Measurements from ENCODE around the gene SH2D7.

SH2D7 gene

DNA sequence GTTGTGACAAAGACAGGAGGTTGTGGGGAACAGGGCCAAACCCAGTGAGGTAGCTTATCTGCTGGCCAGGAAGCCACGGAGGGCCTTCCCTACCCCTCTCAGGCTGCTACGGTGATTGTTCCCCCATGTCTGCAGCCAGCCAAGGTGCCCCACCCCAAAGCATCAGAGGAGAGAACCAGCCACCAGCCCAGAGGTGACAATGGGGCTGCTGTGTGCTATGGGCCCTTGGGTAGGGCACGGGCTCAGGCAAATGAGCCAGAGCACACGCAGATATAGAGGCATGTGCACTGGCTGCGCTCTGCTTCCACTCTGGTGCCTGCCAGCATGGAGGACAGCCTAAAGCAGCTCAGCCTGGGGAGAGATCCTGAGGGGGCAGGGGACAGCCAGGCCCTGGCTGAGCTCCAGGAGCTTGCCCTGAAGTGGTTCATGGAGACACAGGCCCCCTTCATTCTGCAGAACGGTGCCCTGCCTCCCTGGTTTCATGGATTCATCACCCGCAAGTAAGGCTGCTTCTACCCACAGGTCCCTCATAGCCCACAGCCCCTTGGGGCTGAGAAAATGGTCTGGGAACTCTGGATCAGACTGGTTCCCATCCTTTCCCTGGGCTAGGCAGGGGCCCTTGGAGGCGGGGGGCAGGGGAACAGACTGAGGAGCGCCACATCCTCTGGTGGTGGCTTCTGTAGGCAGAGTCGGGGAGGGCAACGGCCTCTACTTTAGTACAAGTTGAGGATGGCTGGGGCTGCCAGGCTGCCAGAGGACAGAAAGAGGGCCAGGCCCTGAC lies at the start of gene SH2D7:
Gene SH2D7 (plus strand): TSS at position 301 of the 781 bp plus-strand sequence. CDS start 24 bp downstream, at position 325.
- DNase-seq (ENCODE audit: low read depth): no peak

DNA sequence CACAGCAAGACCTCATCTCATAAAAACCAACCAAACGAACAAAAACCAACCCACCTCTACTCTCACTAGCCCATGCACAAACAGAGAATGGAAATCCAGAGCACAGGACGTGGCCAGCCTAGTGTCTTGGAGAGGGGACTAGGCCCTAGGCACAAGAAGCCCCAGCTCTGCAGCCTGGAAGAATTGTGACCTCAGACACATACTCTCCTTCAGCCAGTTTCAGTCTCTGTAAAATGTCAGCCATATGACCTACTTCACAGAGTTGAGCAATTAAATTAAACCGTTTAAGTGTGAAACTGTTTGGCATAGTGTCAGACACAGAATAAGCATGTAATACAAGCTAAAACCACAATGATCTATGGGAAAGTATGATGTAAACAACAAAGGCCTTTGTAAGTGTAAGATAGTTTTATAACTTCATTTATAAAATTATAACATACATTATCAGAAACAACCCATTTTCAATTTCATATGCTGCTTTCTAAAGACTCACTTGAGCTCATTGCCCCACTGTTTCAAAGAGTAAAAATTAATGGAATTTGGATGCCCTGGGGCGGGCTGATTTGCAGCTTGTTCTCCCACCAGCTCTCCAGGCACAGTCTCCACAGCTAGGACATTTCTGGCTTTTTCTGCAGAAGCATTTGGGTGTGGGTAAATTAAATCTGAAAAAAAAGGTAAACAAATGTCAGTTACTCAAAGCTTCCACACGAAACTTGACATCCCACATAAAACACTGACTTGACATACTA lies 47.8 kb upstream of the SH2D7 start:
- no peak for DNase-seq (ENCODE audit: low read depth)

DNA sequence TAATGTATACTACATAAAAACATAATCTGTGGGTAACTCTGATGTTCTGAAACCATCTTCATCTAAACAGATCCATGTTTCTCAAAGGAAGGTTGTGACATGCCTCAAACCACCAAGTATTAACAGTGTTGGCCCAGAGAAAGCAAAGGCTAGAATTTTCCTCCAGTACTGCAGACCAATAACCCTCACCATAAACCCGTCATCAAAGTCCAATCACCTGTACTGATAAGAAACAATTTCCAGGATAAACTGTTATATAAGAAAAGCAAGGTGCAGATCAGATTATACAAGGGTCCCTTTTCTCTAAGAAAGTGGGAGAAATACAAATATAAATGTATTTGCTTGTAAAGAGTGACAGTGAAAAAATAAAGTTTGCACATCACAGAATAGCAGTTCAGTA lies 47.2 kb upstream of the SH2D7 start:
- DNase-seq (ENCODE audit: low read depth): no peak

DNA sequence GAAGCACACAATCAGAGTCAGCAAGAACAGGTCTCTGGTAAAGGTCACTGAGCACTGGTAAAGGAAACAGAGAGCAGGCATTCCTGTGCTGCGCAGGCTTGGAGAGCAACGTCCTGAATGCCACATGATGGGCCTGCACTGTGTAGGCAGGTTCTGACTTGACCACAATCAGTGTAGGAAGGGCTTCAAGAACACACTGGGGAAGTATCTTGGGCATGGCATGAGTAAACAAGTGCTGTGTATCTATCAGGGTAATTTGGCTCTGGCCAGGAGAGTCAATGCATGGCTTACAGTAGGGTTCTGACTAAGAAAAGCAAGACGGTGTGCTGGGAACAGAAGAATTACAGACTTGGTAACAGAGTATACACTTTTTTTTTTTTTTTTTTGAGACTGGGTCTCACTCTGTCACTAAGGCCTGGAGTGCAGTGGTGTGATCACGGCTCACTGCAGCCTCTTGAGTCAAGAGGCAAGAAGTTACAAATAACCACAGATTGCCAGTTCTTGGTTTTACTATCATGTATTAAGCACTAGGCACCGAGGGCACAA lies 45.5 kb upstream of the SH2D7 start:
- no peak for DNase-seq (ENCODE audit: low read depth)

DNA sequence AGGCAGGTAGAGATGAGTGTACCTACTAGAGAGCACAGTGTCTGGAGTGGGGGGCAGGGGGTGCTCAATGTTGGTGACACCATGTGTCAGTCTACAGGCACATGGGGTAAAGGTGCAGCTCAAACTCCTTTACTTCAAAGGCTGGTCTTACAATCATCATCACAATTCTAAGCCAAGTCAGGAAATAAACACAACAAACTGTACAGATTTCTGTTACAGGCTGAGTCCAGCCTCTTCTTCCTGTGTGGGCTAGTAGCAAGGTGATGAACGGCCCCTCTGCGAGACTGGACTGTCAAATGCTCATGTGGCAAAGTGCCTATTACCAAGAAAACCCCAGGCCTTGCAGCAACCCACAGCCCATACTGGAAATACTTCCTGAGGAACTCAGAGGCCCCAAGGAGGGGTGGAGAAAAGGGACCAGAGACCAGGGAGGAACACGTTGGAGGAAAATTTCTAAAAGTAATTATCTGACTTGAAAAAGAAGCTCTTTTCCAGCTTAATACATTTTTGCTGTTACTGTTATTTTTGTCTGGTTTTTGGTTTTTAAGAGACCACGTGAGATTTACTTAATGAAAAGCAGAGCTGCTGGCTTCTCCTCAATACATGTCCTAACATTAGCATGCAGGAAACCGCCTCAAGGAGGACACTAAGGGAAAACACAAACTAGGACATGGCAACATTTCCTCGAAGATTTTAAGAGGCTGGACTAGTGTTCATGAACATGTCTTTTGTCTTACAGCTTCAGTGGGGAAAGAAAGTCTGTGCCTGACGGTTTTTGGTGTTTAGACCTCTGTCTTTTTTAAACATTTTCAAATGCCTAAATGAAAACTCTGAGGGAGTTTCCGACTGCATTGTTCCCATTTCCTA lies 44.4 kb upstream of the SH2D7 start:
- DNase-seq (ENCODE audit: low read depth): peak; percentile 53

DNA sequence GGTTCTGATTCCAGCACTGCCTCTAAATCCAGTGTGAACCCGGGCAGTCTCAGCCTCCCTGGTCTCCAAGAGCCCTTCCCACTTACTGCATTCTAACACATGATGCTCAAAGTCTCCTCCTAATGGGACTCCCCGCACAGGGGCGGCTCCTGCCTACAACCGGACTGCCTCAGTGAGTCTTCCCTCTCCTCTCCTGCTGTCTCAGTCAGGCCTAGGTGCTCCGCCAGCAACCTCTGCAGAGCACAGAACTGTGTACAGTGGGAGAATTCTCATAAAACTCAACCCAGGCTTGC lies 43.8 kb upstream of the SH2D7 start:
- DNase-seq (ENCODE audit: low read depth): no peak

DNA sequence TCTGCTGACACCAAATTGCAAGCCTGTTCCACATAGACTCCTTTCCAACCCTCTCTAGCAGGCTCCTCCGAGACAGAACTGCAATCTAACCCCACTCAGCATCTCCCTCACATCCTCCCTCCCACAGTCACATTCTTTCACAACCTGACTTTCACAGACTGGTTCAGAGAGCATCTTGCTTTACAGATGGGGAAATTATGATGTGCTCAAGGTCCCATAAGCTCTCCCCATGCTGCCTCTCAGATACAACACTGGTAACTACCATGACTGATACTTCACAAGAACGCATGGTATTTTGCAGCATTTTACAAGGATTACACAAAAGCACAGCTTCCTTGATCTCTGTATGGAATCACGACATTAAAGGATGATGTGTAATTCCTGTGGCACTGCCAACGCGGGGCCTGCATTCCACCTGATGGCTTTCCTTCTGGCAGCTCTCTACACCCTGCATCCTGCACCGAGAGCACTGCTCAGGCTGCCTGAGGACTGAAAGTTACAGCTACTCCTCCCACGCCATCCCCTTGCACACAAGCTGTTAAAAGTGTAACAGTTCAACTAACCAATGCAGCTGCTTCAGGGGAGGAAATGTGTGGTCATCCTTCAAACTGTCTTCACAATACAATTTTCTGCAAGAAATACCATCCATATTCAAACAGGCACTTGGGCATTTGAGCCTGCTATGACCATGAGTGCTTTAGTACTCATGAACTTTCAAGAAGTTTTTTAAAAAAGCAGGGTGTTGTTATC lies 42.5 kb upstream of the SH2D7 start:
- DNase-seq (ENCODE audit: low read depth): peak; percentile 97

DNA sequence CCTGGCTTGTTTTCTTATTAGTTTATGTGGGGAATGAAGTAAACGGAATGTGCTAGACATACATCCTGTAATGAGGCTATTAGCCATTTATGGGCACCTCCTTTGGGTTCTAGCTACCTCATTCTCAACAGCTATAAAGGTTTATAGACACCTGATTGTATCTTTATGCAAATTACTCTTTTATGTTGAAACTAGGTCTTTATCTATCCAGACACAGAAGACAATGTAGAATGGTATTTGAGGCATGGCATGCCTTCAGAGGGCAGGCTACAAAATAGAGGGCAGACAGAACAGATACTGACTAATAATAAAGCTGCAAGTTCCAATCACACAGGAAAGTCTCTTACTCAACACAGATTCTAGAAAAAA lies 41.9 kb upstream of the SH2D7 start:
- DNase-seq (ENCODE audit: low read depth): no peak

DNA sequence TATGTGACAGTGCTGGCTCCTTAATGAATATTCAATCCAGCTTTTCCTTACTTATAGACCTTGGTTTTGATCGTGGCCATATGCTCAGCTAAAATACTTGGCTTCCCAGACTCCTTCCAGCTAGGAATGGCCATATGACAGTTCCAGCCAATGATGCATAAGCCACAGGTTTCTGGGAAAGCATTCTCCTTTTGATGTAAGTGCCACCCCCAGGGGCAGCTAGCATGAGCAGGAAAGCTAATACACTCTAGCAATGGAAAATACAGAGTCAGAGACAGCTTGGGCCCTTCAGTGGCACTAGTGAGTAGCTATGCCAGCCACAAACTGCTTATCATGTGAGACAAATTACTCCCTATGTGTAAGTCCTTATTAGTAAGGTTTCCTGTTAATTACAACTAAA lies 41.5 kb upstream of the SH2D7 start:
- DNase-seq (ENCODE audit: low read depth): no peak

DNA sequence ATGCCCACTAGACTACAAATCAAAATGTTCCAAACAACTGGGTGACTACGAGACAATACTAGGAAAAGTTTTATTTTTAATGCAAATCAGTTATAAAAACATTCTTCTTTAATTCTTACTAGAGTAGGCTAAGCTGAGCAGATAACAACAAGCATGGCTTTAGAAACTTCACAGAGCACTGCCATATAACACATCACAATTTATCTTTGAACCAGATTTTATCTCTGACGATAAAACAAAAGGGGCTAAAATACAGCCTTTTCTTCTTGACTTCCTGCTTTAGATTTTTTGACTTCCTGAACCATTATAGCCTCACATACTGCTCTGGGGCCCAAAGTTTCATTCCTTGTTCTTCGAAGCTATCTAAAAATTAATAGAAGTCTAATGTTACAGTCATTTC lies 40.8 kb upstream of the SH2D7 start:
- DNase-seq (ENCODE audit: low read depth): no peak

DNA sequence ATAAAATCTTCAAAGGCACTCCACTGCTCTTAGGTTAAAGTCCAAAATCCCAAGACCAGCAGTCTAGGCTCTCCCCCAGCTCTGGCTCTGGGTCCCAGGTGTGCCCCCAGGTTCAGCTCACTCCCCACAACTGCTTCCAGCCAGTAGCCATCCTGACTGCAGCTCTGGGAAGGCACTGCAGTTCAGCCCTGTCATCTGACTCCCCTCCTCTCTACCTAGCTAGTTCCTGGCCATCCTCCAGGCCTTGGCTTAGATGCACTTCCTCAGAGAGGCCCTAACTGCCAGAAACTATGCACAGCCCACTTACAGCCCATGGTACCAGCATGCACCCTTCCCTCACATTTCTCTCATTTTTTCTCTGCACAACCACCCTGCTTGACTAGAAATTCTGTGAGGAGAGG lies 40.4 kb upstream of the SH2D7 start:
- DNase-seq (ENCODE audit: low read depth): no peak

DNA sequence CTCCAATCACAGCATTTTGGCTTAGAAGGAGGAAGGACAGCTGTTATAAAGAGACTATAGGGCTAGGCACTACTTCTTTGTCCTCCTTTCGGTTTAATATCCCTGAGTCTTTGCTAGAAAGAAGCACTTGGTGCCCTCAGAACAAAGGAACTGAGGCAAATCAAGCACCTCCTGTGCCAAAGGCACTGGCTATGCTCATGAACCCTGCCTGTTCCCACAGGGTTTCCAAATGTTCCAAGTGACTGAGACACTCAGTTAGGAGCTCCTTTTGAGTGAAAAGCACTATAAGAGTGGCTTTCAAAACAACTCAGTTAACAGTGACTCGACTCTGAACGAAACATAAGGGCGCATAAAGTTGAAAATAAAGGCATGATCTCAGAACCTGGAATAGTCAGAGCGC lies 39.8 kb upstream of the SH2D7 start:
- no peak for DNase-seq (ENCODE audit: low read depth)

DNA sequence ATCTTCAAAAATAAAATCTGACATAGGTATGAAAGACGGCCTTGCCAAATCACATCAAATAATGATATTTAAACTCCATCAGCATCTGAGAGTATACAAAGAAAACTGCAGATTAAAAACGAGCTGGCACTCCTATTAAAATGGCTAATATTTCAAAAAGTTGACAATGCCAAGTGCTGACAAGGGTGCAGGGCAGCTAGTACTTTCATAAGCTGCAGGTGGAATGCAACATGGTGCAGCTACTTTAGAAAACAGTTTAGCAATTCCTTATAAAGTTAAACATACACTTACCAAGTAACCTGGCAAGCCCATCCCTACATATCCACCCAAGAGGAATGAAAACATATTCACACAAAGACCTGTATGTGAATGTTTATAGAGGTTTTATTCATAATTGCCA lies 37.8 kb upstream of the SH2D7 start:
- no peak for DNase-seq (ENCODE audit: low read depth)

DNA sequence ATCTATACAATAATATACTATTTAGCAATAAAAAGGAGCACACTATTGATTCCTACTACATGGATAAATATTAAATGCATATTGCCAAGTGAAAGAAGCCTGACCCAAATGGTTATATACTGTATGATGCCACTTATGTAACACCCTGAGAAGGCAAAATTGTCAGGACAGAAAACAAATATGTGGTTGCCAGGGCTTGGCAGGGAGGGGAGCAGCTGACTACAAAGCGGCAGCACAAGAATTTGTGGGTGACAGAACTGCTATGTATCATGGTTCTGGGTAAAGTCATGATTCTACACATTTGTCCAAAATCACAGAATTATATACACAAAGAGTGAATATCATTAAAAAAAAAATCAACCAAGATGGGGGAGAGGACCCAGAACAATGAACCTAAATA lies 37.4 kb upstream of the SH2D7 start:
- DNase-seq (ENCODE audit: low read depth): no peak

DNA sequence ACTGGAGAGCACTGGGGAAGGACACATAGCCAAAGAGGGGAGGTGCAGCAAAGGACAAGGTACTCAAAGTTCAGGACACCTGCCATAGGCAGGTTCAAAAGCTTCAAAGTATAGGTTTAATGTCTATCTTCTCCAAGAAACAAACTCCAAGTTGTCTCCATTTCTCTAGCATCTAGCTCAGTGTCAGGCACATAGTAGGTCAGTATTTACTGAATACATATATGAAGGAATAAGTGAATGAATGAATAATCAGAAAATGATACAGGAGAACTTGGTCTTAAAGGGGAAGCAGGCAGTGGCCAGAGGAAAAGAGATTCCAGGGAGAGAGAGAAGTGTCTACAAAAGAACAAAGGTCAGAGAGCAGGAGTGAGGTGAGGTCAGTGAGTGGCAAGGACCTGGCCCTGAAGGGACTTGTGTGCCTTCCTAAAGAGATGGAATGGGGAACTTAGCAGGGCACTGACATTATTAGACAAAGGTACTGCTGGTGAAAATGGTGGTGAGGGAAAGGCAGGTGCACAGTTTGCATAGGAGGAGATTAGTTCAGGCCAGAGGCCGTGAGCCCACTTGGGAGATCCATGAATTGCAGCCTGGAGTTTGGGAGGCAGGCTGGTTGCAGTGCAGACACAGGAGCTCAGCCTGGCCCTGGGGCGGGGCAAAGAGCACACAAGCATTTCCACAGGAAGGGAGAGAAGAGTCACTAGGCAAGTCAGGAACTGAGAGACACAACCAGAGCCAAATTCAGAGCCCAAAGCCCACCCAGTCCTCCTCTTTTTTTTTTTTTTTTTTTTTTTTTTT lies 36.2 kb upstream of the SH2D7 start:
- no peak for DNase-seq (ENCODE audit: low read depth)

DNA sequence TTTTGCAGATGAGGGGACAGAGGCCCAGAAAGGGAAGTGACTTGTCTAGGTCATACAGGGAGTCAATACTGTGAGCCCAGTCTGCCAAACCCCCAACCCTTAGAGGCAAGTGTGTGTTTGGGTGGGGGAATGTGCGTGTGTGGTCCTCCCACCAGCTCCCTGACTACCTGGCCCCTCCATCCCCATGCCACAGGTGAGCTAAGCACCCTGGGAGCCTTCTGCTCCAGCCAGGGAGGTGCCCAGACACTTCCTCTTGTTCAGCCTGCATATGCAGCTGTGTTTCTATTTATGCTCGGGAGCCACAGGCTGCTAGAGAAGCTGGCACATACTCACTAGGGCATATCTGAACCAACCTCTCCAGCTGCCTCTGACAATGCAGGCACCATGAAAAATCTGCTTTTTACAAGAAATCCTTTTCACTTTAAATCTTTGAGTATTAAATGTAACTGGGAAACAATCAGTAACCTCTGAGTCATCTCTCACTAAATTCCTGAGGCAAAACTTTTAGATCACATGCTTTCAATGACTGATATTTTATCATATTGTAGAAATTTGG lies 35.6 kb upstream of the SH2D7 start:
- no peak for DNase-seq (ENCODE audit: low read depth)

DNA sequence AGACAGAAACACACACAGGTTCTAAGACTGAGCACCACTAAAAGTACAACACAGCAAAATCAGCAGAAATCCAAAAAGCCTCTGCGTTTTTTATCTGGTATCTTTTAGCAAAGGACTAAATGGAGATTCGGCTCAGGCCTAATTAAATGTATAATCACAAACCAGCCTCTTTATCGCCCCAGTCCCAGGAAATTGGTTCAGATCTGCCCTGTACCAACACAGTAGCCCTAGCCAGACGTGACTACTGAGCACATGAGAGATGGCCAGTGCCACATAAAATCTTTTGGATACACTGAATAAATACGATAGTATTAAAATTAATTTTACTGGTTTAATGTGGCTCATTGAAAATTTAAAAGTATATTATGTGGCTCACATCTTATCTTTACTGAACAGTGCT lies 34.6 kb upstream of the SH2D7 start:
- no peak for DNase-seq (ENCODE audit: low read depth)

DNA sequence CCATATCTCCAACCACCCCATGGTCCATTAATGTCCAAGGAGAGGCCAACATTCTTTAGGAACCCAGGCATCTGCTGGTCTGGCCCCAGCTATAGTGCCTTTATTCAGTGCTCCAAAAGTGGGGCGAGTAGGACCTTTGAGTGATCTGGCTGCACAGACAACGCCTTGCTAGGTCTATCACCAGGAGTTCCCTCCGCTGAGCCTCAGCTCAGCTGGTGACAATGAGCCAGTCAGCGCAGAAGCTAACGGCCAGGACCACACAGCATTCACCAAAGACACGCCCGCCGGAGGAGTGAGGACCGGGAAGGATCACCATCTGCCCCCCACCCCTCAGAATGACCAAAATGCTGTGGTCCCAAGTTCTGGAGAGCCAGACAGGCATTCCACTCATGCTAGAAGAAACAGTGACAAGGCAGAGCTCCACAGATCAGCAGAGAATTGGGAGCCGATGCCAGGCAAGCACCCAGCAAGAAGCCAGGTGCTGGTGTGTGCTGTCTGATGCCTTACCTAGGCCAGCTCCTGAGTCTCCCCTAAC lies 33.9 kb upstream of the SH2D7 start:
- DNase-seq (ENCODE audit: low read depth): no peak

DNA sequence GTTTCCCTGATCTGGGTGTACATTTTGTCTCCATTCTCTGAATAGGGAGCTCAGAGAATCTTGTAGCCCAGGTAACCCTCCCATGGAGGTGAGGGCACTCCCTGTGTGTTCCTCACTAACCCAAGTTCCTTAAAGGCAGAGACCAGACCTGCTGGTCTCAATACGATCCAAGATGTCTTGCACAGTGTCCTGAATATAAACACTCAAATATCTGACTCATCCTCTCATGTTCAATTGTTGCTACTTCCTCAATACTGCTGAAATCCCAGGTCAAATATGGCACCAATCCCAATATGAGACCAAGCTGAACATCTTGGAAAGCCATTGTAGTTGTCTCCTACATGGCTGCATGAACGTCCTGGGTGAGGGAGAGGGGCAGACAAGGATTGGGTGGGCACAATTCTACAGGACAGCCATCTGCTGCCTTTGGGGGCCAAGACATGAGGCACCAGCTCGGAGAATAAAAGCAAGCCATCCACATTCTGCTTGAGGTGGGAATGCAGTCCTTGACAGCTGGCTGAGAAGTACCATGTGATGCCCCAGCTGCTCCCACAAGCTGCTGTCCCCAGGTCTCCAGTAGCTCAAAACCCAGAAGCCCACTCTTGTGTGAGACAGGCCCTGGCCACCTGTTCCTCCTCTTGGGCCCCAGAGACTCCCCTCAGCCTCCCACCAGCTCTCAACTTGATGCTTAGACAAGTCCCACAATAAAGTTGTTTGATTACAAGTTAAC lies 33.1 kb upstream of the SH2D7 start:
- no peak for DNase-seq (ENCODE audit: low read depth)

DNA sequence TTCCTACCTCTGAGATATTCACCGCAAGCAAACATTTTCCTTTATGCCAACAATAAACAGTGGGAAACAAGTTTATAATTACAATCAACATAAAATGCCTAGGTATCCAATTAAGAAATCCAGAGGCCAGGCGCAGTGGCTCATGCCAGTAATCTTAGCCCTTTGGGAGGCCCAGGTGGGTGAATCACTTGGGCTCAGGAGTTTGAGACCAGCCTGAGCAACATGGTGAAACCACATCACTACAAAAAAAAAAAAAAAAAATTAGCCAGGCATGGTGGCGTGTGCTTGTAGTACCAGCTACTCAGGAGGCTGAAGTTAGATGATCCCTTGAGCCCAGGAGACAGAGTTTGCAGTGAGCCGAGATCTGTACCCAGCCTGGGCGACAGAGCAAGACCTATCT lies 32.1 kb upstream of the SH2D7 start:
- DNase-seq (ENCODE audit: low read depth): no peak

Measured in GM04503 (cell line).